GM19328 (cell line): ENCODE measurements around the gene MTMR4.
A peak's percentile ranks its signal among the peaks of the same experiment; 100 is the strongest.
"Not testable (repeated sequence)": the region's sequence is repeated elsewhere in the genome, so short reads cannot be mapped to it uniquely, and the experiment has no call there.

Experiments used
- ATAC-seq: cut with Tn5 transposase; IDR thresholded peaks from one replicate; pipeline ENCODE4 v1.9.1; 2021; ENCODE audit warnings: mild to moderate bottlenecking, moderate library complexity; ENCODE audit not compliant: unreplicated experiment

The MTMR4 gene

DNA sequence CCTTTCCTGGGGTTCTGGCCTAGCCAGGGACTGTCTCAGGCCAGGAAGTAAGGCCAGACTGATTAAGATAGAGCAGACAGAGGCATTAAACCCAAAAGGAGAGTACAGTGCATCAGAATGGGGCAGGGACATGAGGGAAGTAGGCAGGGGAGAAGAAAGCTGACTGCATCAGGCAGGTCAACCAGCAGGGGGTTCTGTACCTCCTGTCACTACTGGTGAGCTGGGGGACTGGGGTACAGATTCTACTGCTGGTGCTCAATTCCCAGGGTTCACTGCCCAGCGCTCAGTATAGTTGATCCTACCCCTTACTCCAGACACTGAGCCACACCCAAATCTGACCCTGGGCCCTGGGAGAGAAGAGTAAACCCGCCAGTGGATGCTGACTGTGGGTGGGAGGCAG, 12.9 kb upstream of the MTMR4 start:
- ATAC-seq: no peak

DNA sequence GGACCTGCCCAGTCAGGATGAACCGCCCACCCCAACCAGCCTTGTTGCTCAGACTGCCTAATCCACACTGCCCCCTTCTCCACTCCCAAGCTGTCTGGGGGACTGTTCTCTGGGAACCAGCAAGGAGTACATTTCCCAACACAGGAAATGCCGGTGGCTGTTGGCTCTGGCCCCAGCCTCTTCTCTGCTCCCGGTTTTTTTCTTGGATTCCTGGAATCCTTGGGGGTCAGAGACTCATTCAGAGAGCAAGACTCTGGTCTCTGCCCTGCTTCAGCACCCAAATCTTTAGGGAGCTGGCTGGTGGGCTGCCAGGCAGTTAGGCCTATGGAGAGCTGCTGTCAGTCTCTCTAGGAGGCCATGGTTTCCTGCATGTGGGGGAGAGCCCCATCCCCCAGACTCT, 10.8 kb upstream of the MTMR4 start:
- no peak for ATAC-seq

DNA sequence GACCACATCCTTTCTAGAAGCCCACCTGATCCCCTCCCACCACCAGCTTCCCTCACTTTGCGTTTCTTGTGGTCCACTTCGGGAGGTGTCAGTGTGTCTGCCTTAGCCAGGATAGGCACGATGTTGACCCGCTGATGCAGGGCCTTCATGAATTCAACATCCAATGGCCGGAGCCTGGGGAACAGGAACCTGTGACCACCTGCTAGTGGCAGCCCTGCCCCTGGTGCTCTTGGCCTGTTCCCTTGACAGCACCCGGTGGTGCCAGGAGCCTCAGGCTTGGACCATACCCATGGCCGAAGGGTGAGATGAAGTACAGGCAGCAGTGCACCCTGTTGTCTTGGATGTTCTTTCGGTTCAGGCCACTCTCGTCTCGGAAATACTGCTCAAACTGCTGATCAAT, 7.2 kb upstream of the MTMR4 start:
- no peak for ATAC-seq

DNA sequence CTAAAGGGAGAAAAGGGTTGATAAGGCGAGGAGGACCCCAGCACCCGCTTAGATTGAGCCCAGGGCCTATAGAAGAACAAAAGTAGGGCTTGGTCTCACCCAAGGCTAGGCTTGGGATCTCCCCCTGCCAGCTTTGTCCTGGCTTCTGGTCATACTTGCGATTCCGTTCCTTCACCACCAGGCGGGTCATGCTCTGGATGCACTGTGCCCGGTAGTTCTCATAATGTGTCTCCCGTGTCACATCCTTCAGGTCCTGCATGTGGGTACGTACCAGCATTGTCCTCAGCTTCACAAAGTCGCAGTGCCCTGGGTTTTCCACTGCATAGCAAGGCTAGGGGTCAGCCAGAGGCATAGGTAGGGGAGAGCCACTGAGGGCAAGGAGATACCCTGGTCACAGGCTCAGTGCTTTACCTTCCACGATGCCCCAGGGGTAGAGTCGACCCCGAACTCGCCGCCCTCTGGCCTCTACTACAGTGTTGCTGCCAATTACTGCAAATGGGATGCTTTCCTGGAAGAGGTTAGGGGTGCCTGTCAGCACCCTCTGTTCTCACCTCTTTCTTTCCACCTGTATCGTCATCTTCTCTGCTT, 6.5 kb upstream of the MTMR4 start:
- no peak for ATAC-seq

DNA sequence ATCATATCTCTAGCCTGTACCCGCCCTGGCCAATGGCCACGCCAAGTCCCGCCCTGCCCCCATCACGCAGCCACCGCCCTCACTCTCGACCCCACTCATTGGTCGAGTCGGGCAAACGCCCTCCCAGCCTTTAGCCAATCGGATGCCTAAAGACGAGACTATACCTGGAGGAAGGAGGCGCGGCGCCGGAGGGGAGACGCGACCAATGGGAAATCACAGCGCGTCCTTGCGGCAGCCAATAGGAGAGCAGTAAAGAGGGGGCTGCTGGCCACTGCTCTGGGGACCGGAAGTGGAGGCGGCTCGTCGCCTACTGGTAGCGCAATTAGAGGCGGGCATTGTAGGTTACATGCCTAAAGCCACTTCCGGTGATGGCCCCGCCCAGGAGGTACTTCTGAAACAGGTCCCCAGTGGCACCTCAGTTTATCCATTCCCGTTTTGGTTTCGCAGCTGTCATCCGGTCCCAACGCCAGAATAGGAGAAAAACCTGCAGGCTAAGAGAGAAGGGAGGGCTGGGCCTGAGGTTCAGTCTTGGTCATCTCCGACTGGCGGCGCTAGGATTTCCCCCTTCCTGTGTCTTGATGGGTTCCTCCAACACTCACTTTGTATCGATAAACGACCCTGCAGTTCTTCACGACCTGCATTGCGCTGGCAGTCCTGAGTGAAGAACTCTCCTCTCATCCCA, 3.6 kb upstream of the MTMR4 start:
- peak; percentile 79 for ATAC-seq

DNA sequence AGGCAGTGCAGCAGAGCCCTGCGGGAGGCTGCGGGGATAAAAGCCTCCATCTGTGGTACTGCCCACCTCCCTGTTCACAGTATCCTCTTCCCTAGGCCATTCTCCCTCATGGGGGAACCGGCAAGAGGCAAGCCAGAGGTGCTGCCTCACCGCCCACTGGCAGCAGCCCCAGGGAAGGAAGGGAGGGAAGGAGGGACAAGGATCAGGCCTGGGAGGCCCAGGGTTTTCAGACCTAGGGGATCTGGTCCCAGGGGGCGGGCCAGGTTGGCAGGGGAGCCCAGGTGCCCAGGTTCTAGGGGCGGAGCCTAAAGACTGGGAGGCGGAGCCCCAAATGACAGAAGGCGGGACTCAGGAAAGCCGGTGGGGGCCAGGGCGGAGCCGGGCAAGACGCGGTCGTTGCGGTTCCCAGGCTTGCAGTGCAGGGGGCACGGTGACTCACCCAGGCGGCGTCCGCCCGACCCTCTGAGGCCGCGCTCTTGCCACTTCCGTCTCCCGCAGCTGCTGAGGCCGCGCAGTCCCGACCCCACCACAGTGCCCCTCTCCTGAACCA, 3.0 kb upstream of the MTMR4 start:
- ATAC-seq: no peak

DNA sequence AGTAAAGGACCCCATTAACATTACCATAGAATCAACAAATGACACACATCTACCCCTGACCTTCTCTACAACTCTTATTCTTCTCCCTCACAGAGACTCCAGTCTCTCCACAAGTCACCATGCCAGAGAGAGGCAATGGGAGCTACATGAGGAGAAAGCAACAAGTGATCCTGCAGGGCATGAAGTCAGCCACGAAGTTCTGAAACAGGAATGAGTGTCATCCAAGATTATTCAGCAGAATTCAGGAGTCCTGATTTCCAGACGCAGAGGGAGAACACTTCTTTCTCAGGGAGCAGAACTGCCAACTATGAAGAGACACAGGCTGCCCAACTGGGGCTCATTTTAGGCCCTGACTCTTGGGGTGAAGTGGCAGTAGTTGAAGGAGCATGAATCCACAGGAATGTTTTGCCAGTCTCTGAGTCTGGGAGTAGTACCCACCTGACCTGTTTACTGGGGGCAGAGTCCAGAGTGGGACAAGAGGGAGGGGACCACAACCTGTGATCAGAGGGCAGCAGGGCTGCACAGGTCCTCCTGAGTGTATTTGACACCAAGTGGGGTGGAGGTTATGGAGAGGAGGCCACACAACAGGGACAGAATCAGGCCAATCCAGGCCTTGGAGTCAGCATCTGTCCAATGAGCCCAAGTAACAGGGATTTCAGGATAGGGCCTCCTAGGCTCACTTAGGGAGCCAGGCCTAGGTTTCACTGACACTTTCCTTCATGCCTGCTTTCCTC, 2.4 kb upstream of the MTMR4 start:
- ATAC-seq: no peak

DNA sequence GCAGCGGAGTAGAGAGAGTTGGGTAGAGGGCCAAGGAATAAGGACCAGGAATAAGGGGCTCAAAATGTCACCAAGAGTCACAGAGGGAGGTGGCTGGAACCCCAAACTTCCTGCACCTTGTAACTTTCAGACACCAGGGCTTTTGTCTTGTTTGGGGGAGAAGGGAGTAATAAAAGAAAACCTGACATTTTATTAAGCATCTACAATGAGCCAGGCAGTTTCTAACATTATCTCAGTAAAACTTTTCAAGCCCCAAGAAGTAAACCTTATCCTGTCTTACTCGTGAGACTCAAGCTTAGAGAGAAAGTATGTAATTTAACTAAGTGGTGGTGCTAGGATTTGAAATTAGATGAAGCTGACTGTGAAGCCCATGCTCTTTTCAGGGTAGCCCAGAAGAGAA, 848 bp upstream of the MTMR4 start:
- no peak for ATAC-seq

DNA sequence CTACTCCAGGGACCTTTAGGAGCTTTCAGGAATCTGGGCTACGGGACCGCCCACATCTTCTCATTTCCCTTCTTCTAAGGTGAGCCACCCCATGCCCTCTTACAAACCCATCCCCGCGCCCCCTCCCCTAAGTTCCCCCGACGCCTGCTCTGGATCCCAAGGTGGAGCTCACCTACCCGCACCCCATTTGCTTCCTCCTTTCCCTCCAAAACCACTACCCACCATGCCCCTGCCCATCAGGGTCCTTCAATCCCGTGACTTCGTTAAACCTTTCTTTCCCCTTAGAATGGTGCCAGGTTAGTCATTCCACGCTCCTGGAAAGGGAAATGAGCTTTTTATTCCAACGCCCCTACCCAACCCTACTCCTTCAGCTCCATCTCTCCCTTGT, 326 bp upstream of the MTMR4 start:
- no peak for ATAC-seq

DNA sequence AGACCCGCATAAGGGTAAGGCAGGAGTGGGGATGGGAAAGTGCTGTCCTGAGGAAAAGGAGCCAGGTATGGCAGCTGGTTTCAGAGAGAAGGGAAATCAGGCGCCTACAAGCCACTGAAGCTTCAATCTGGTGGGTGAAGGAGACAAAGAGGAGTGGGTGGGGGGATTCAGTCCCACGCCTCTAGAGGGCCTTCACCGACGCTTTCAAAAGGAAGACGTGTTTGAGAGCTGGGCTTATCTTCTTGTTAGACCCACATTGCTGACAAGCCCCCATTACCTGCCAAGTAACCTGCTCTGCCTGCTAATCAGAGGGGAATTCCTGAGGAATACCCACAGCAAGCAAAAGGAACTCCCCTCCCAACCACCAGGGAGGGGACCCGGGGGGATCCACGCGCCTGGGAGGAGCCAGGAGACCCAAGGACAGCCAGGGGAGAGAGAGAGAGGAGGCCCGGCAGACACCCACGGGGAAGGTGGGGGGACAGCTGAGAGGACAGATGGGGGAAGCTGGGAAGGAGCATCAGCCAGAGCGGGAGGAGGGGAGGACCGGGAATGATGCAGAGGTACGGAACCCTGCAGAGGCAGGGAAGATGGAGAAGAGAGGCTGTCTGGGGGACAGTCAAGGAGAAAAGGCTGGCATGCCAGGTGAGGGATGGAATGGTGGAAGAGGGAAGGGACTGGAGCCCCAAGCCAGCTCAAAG, 1.0 kb downstream of the MTMR4 start:
- no peak for ATAC-seq

DNA sequence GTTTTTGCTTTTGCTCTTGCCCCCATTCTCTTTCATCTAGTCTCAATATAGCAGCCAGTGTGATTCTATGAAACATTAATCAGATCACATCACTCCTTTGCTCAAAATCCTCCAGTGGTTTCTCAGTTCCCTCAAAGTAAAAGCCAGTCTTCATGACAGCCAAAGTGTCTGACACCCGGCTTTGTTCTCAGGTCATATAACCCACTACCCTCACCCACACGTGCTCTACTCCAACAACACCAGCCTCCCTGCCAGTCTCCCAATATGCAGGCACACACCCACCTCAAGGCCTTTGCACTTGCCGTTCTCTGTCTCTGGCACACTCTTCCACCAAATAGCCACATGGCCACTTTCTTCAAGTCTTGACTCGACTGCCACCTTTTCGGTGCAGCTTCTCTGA, 4.4 kb downstream of the MTMR4 start:
- ATAC-seq: no peak

DNA sequence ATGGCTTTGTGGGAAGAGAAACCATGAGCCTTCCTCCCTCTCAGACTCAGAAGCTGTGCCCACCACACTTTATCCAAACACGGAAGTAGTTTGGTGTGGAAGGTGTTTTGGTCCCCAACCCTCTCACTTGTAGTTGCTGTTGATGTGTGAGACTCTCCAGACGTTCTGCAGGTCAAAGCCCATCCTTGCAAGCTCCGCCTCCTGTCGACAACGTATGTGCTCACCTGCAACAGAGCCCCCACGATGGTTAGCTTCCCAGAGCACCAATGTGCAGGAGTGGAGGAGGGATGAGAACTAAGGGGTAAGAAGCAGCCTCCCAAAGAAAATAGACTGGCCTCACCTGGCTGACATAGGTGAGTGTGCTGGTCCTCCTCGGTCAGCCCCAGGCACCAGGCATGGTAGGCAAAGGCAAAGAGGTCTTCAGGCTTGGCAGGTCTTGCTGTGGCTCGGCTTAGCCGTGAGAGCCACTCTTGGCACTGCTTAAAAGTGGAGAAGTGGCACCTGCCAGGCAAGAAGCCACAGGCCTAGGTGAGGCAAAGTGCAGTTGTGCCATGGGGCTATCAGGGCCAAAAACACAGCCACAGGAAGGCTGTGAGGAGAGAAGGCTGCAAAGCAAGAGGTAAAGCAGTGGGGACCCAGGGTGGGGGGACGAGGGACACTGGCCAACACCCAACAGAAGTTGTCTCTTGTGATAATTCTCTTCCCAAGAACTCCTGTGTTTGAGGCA, 5.9 kb downstream of the MTMR4 start:
- ATAC-seq: no peak

DNA sequence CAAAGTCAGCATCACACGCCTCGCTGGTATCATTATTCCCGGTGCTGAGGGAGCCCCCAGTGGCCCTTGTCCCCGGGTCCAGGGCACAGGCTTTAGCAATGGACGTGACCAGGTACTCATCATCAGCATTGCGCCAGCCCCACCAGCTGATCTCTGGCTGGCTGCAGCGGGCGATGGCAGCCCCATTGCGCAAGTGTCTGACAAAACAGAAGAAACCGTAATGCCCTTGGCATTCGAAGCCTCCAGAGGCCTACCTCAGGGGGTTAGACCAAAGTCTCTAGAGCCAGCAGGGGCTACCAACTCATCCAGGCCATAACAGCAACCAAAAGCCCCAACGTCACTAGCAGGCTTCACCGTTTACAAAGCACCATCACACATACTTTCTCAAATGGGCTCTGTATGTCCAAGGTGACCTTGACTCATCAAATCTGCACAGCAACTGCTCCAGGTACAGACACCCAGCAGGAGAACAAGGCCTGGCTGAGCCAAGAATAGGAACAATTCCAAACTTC, 7.3 kb downstream of the MTMR4 start:
- no peak for ATAC-seq

DNA sequence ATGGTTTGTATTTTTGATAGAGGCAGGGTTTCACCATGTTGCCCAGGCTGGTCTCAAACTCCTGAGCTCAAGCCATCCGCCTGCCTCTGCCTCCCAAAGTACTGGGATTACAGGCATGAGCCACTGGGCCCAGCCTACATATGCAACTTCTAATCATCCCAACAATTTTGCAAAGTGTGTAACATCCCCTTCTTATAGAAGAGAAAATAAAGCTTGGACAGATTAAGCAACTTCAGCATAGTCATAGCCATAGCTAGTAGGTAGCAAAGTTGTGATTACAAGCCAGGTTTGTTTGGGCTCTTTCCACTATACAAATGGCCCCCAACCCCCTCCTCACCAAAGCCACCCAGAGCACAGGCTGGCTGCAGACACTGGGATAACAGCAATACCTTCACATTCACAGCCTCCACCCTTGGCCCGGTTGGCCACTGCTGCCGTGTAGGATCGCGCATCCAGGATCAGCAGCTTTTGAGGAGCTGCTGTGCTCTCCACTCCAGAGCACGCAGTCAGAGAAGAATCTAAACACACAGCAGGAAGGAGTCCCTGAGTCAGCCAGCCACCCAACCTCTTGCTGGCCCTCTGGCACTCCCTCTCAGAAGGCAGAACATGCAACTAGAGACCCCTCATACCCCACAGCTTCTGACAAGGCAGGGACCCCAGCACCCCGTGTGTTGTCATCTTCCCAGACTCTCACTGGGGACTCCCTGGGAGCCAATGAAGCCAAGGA, 7.9 kb downstream of the MTMR4 start:
- ATAC-seq: no peak

DNA sequence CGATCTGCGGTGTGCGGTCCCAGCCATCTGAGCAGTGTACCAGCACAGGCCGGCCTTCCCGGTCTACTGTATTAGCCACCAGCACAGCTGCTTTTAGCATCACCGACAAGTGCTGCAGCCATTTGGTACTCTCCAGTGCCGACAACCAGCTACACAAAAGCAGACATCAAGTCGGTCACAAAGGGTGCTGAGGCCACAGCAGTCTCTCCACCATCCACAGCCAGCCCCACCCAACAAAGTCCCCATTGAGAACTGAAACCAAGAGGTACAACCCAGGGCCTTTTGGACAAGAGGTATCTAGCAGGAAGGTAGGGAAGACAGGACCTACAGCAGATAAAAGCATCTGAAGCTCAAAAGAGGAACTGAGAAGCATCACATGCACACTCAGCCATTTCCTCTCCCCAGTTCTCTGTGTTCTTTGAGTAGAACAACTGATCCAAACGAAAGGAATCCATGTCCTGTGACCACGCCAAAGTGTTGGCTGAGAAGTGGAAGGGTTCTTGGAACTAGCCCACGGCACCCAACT, 9.5 kb downstream of the MTMR4 start:
- peak; percentile 90 for ATAC-seq

DNA sequence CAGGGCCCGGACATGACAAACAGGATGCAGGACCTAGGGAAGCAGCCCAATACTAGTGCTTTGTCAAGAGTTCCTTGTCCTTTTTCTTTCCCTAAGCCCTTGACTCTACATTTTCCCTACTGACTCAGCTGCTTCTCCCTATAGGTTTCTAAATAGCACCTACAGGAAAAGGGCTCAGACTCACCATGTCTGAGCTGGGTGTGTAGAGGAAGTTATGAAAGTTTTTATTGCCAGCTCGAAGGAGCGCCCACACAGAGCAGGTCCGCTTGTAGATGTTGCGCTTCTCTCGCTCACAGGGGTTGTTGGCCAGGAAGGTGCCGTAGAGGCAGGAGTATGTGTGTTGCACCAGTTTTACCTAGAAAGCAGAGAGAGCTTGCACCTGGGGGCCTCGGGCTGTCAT, 10.6 kb downstream of the MTMR4 start:
- ATAC-seq: no peak

DNA sequence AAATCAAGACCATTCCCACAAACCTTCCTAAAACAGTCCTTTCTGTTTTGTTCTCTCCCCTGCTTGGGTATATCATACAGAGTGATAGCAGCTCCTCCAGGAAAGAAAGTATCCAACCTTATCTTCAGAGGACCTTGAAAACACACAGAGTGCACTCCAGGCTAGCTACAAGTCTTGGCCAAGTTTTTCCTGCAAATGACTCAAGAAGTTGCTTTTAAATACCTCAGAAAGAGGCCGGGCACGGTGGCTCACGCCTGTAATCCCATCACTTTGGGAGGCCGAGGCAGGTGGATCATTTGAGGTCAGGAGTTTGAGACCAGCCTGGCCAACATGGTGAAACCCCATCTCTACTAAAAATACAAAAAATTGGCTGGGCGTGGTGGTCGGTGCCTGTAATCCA, 11.3 kb downstream of the MTMR4 start:
- ATAC-seq: not testable (repeated sequence)

DNA sequence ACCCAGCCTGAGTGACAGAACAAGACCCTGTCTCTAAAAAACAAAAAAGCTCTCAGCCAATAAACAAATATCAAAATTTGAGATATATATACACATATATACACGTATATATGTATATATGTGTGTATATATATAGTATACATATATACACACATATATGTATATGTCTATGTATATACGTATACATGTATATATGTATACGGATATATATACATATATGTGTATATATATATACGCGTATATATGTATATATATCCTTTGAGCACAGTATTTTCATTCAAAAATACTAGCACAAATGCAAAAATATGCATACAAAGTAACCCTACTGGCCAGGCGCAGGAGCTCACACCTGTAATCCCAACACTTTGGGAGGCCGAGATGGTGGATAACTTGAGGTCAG, 13.0 kb downstream of the MTMR4 start:
- ATAC-seq: no peak

DNA sequence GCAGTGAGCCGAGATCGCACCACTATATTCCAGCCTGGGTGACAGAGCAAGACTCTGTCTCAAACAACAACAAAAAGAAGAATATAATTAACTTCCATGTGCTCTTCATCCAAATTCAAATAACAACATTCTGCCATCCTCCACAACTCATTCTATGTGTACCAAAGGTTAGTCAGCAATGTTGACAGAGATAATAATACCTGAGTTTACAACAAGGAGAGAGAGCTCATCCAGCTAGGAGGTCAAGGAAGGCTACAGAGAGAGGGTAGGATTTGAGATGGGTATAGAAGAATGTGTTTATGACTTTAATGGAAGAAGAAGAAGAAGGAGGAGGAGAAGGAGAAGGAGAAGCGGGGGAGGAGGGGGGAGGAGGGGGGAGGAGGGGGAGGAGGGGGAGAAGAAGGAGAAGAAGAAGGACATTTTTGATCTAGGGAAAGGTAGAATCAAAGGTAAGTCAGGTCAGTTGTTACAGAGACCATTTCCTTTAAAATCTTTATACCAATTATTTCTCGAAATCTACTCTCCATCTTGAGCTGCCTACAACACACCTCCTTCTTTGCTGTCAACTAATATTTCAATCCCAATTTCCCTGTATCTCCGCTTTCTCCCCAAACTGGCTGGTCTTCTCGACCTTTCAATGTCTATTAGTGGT, 16.1 kb downstream of the MTMR4 start:
- ATAC-seq: no peak
